ENCODE data around the gene VTN.

GRCh38 chr17:28334171-28334570, 35.9 kb downstream of the VTN start:
- TF ChIP-seq CTCF (IDR thresholded peaks at IDR 0.05; ENCODE audit: low read depth, low read length) (no peak), EZH2phosphoT487 (IDR thresholded peaks at IDR 0.05; ENCODE audit: low read depth) (no peak)
